NB4 (cell line): ENCODE results near the gene SLF2.
"Not testable (repeated sequence)": the region's sequence is repeated elsewhere in the genome, so short reads cannot be mapped to it uniquely, and the experiment has no call there.

Experiments used
- DNase-seq: peaks from one replicate; pipeline ENCODE4 v3.0.0; 2010; ENCODE audit warnings: low read depth
- H3K4me3 ChIP-seq: one replicate; pipeline ENCODE4 v1.5.1; 2011; ENCODE audit warnings: mild to moderate bottlenecking, low read depth, low read length, moderate library complexity
- MYC ChIP-seq: IDR thresholded peaks from 2 replicates; pipeline ENCODE4 v1.6.1; 2011; ENCODE audit warnings: low read depth, low read length
- POLR2A ChIP-seq: IDR thresholded peaks from 2 replicates; pipeline ENCODE4 v1.6.1; 2011; ENCODE audit warnings: mild to moderate bottlenecking; ENCODE audit not compliant: insufficient read length; ENCODE audit errors: extremely low read depth
- TF ChIP-seq, protein P1 (sequence below): IDR thresholded peaks from 2 replicates; pipeline ENCODE4 v1.6.1; 2011; ENCODE audit warnings: low read depth, low read length
- TF ChIP-seq, protein P2 (sequence below): IDR thresholded peaks from one replicate; pipeline ENCODE4 v1.5.1; 2012; ENCODE audit warnings: low read depth, low read length

Gene SLF2

GRCh38 chr10:100970914-100971811, 58.4 kb downstream of the SLF2 start:
- no peak for DNase-seq
- H3K4me3 ChIP-seq: no peak overlapping the region
- TF ChIP-seq POLR2A (no peak), MYC (no peak)
- TF ChIP-seq, protein P1, sequence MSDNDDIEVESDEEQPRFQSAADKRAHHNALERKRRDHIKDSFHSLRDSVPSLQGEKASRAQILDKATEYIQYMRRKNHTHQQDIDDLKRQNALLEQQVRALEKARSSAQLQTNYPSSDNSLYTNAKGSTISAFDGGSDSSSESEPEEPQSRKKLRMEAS: no peak
- TF ChIP-seq, protein P2, sequence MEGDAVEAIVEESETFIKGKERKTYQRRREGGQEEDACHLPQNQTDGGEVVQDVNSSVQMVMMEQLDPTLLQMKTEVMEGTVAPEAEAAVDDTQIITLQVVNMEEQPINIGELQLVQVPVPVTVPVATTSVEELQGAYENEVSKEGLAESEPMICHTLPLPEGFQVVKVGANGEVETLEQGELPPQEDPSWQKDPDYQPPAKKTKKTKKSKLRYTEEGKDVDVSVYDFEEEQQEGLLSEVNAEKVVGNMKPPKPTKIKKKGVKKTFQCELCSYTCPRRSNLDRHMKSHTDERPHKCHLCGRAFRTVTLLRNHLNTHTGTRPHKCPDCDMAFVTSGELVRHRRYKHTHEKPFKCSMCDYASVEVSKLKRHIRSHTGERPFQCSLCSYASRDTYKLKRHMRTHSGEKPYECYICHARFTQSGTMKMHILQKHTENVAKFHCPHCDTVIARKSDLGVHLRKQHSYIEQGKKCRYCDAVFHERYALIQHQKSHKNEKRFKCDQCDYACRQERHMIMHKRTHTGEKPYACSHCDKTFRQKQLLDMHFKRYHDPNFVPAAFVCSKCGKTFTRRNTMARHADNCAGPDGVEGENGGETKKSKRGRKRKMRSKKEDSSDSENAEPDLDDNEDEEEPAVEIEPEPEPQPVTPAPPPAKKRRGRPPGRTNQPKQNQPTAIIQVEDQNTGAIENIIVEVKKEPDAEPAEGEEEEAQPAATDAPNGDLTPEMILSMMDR: no peak

- no peak for TF ChIP-seq POLR2A
- no peak for TF ChIP-seq MYC
- TF ChIP-seq, protein P2: no peak
- TF ChIP-seq, protein P1: no peak
- H3K4me3 ChIP-seq: no peak overlapping the region
- DNase-seq: no peak
Measured at GRCh38 chr10:100972115-100972903, 59.5 kb downstream of the SLF2 start.

- H3K4me3 ChIP-seq: no peak overlapping the region
- TF ChIP-seq MYC: no peak
- TF ChIP-seq, protein P2: no peak
- TF ChIP-seq POLR2A: no peak
Measured at GRCh38 chr10:100972904-100973535, 60.3 kb downstream of the SLF2 start.

GRCh38 chr10:100975397-100975796, 62.6 kb downstream of the SLF2 start:
- not testable (repeated sequence) for DNase-seq, H3K4me3 ChIP-seq

More at GRCh38 chr10:100972904-100973535, 60.3 kb downstream of the SLF2 start:
- DNase-seq: no peak

GRCh38 chr10:100976906-100977305, 64.1 kb downstream of the SLF2 start:
- TF ChIP-seq POLR2A (no peak), MYC (no peak)
- TF ChIP-seq, protein P2: no peak
- TF ChIP-seq, protein P1: no peak
- H3K4me3 ChIP-seq: no peak overlapping the region
- no peak for DNase-seq

GRCh38 chr10:100977436-100977835, 64.7 kb downstream of the SLF2 start:
- no peak for DNase-seq
- H3K4me3 ChIP-seq: no peak overlapping the region
- TF ChIP-seq, protein P2: no peak
- TF ChIP-seq, protein P1: no peak
- TF ChIP-seq POLR2A (no peak), MYC (no peak)
